B cell (primary cell): ENCODE results near the gene SLC12A7.

Experiments used
- CTCF ChIP-seq: fragments of 200-600 bp; IDR thresholded peaks from one replicate; pipeline ENCODE4 v1.8.0; 2022; ENCODE audit warnings: antibody characterized with exemption, mild to moderate bottlenecking
- EZH2 ChIP-seq: IDR thresholded peaks from 2 replicates; pipeline ENCODE4 v1.6.1; 2012; ENCODE audit warnings: borderline replicate concordance, low read depth, mild to moderate bottlenecking, moderate library complexity, low read length; ENCODE audit not compliant: insufficient read depth, poor library complexity, severe bottlenecking

DNA sequence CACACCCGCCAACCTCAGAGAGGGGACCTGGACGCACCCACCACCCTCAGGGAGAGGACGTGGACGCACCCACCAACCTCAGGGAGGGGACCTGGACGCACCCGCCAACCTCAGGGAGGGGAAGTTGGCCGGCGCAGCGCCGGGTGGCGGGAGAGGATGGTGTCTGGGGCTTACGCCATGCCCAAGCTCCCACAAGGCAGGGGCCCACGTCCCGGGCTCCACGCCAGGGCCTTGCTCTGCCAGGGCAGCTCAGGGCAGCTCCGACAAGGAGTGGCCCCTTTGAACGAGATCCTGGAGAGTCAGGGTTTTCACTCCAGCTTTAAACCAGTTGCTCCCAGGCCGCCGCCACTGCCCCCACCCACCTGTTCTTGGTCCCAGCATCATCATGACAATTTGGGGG, 32.2 kb upstream of the SLC12A7 start:
- no peak for TF ChIP-seq CTCF
- no peak for TF ChIP-seq EZH2
